ENCODE measurements around the gene GNLY.

GRCh38 chr2:85725451-85725850 lies 31.3 kb downstream of the GNLY start:
- TF ChIP-seq REST (IDR thresholded peaks at IDR 0.05; ENCODE audit: low read depth) (no peak), RAD21 (IDR thresholded peaks at IDR 0.05; ENCODE audit: low read depth) (no peak), TCF12 (IDR thresholded peaks at IDR 0.05; ENCODE audit: low read depth) (no peak), NFIC (IDR thresholded peaks at IDR 0.05) (no peak), EP300 (IDR thresholded peaks at IDR 0.05; ENCODE audit: borderline replicate concordance) (no peak), ZBTB7A (IDR thresholded peaks at IDR 0.05; ENCODE audit: low read depth) (no peak), YY1 (IDR thresholded peaks at IDR 0.05; ENCODE audit: low read depth) (no peak), CEBPB (IDR thresholded peaks at IDR 0.05) (no peak)
- TF ChIP-seq, protein P1, sequence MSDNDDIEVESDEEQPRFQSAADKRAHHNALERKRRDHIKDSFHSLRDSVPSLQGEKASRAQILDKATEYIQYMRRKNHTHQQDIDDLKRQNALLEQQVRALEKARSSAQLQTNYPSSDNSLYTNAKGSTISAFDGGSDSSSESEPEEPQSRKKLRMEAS (IDR thresholded peaks at IDR 0.05), result no peak

Measured in Ishikawa (cell line).